Stomach (tissue), 9 donors: ENCODE data around the gene LRRC8A. TPM values are rescaled to one million over a fixed set of nuclear protein-coding genes. Genes with fewer than 3 reads are reported as not detected.
"Not testable (repeated sequence)": the region's sequence is repeated elsewhere in the genome, so short reads cannot be mapped to it uniquely, and the experiment has no call there.

ENCODE experiments used
- DNase-seq, 2 donors: peaks; one replicate each; pipeline versions ENCODE4 v3.0.0 to v3.0.0-alpha.2; 2013 to 2019
- H3K27ac ChIP-seq, 5 donors: fragments of 200-600 bp in 4 of 5; sonication (generic) in 4 of 5; one replicate each; pipeline ENCODE4 v1.5.1; 2013 to 2019; ENCODE audit warnings: mild to moderate bottlenecking in 1 of 5, moderate library complexity in 1 of 5
- H3K27me3 ChIP-seq, 3 donors: fragments of 200-600 bp; sonication (generic); one replicate each; pipeline ENCODE4 v1.5.1; 2017 to 2019; ENCODE audit warnings: mixed run types in 1 of 3
- H3K36me3 ChIP-seq, 4 donors: fragments of 200-600 bp; sonication (generic); 1 replicate in 3 of 4; 2 replicates in 1 of 4; pipeline ENCODE4 v1.5.1; 2016 to 2019
- H3K4me1 ChIP-seq, 4 donors: fragments of 200-600 bp; sonication (generic); one replicate each; pipeline ENCODE4 v1.5.1; 2016 to 2019
- H3K4me3 ChIP-seq, 4 donors: fragments of 200-600 bp; sonication (generic) in 3 of 4; one replicate each; pipeline ENCODE4 v1.5.1; 2016 to 2019; ENCODE audit warnings: mild to moderate bottlenecking in 1 of 4
- H3K9me3 ChIP-seq, 4 donors: fragments of 200-600 bp; sonication (generic); one replicate each; pipeline ENCODE4 v1.5.1; 2016 to 2019
- CTCF ChIP-seq, 7 experiments: fragments of 450-650 bp in 4 of 7; fragments of 200-600 bp in 3 of 7; sonication (generic) in 3 of 7; IDR thresholded peaks; one replicate each; pipeline ENCODE4 v1.5.1; 2016 to 2019; ENCODE audit warnings: antibody characterized with exemption in 7 of 7, control low read depth in 2 of 7, mild to moderate bottlenecking in 1 of 7
- EP300 ChIP-seq: sonication (generic); formaldehyde crosslinking; IDR thresholded peaks from one replicate; pipeline ENCODE4 v1.6.1; 2017; ENCODE audit warnings: antibody characterized with exemption
- POLR2A ChIP-seq, 4 donors: fragments of 450-650 bp; IDR thresholded peaks; one replicate each; pipeline ENCODE4 v1.6.1; 2016; ENCODE audit warnings: antibody characterized with exemption in 4 of 4, control low read depth in 2 of 4, mild to moderate bottlenecking in 1 of 4, moderate library complexity in 1 of 4
- POLR2AphosphoS5 ChIP-seq, 3 donors: sonication (generic); formaldehyde crosslinking; IDR thresholded peaks; one replicate each; pipeline ENCODE4 v1.6.1; 2016; ENCODE audit warnings: antibody characterized with exemption in 3 of 3
- WGBS, 5 donors: extraction: QIAGEN DNeasy Blood & Tissue Kit in 3 of 5; methylation state at CpG; one replicate each; pipeline versions ENCODE4 v1.1.5 to v1.1.7; 2013 to 2018; 5-methylcytosine and 5-hydroxymethylcytosine counted together
- intact Hi-C: fragments of 100-400 bp; cut with DNase I; formaldehyde crosslinking; loops from one replicate; pipeline ENCODE4 v1.15.1; 2023; ENCODE audit warnings: low total_unique reads
- polyA plus RNA-seq, 3 donors: library from polyadenylated mRNA; stranded (reverse); fragments of 200-250 nt; gene quantifications; one replicate each; pipeline ENCODE4 v1.2.3, GENCODE V29; 2013
- total RNA-seq, 5 donors: library from RNA; depleted of rRNA; stranded (reverse); fragments of >200 nt; gene quantifications; one replicate each; pipeline versions ENCODE4 v1.1.0 to v1.2.3, GENCODE V29; 2014 to 2016
- donor health status: healthy with polysubstance abuse.
- donor health status: Bipolar disorder and iron deficiency.
- donor health status: healthy.

Gene LRRC8A
- total and polyA plus RNA-seq, 8 donors = 11.2 to 63.7 (median 21.2) TPM

GRCh38 chr9:128845186-128845931 is 36.6 kb upstream of the LRRC8A start:
- no peak overlapping the region for H3K27ac ChIP-seq
- no peaks in the 10 kb centered on the region for H3K27me3 ChIP-seq
- no peak for DNase-seq
- intact Hi-C loops = no loop called here
- H3K36me3 ChIP-seq = peaks cover 0 to 29% (median 12%) of the 10 kb centered on the region in 4 donors
- TF ChIP-seq POLR2AphosphoS5 (IDR thresholded peaks at IDR 0.05) (no peak), EP300 (no peak), CTCF (IDR thresholded peaks at IDR 0.05) (no peak), POLR2A (IDR thresholded peaks at IDR 0.05) (no peak)
- WGBS, 5 donors = 52 to 76% (median 63%) methylated on average over 8 to 13 of the region's 13 CpGs
- H3K4me1 ChIP-seq = peaks cover 4 to 12% (median 11%) of the 10 kb centered on the region in 4 donors
- H3K9me3 ChIP-seq = peaks cover 0 to under 1% (median 0%) of the 10 kb centered on the region in 4 donors
- no peak overlapping the region for H3K4me3 ChIP-seq

- Histone ChIP-seq H3K36me3 (peaks cover 0 to 16% (median 11%) of the 10 kb centered on the region in 4 donors), H3K4me3 (no peak overlapping the region), H3K9me3 (peaks cover 0 to 12% (median 0%) of the 10 kb centered on the region in 4 donors), H3K27me3 (no peaks in the 10 kb centered on the region), H3K27ac (no peak overlapping the region), H3K4me1 (peaks cover 4 to 12% (median 11%) of the 10 kb centered on the region in 4 donors)
- intact Hi-C loops = no loop called here
- 92 to 100% (median 95%) methylated on average over 2 to 3 of the region's 3 CpGs for WGBS, 5 donors
- TF ChIP-seq EP300 (no peak), CTCF (IDR thresholded peaks at IDR 0.05) (no peak), POLR2A (IDR thresholded peaks at IDR 0.05) (no peak), POLR2AphosphoS5 (IDR thresholded peaks at IDR 0.05) (no peak)
- DNase-seq = no peak
Measured at GRCh38 chr9:128846680-128847030, 35.3 kb upstream of the LRRC8A start.

- no peak for DNase-seq
- intact Hi-C loops = no loop called here
- WGBS, 5 donors = 97 to 100% (median 100%) methylated on average over 1 of the region's 1 CpG
- peaks cover 4 to 22% (median 18%) of the 10 kb centered on the region in 4 donors for H3K4me1 ChIP-seq
- H3K9me3 ChIP-seq = peaks cover 0 to 13% (median 0%) of the 10 kb centered on the region in 4 donors
- H3K4me3 ChIP-seq = no peak overlapping the region
- no peak for TF ChIP-seq POLR2A (IDR thresholded peaks at IDR 0.05)
- no peak overlapping the region for H3K27ac ChIP-seq
- peaks cover 0 to 5% (median 1%) of the 10 kb centered on the region in 4 donors for H3K36me3 ChIP-seq
- H3K27me3 ChIP-seq = no peaks in the 10 kb centered on the region
Measured at GRCh38 chr9:128847803-128848202, 34.1 kb upstream of the LRRC8A start.

GRCh38 chr9:128851024-128851423 is 30.9 kb upstream of the LRRC8A start:
- H3K36me3 ChIP-seq, H3K27me3 ChIP-seq, H3K4me3 ChIP-seq, H3K27ac ChIP-seq, intact Hi-C loops, DNase-seq: not testable (repeated sequence)
- WGBS, 5 donors = 84 to 93% (median 90%) methylated on average over 10 of the region's 10 CpGs
- H3K9me3 ChIP-seq = peaks cover 0 to 13% (median 0%) of the 10 kb centered on the region in 4 donors
- H3K4me1 ChIP-seq = peaks cover under 1 to 25% (median 15%) of the 10 kb centered on the region in 4 donors

GRCh38 chr9:128851779-128852600 is 29.9 kb upstream of the LRRC8A start:
- intact Hi-C loops, H3K27me3 ChIP-seq, H3K4me3 ChIP-seq, H3K36me3 ChIP-seq: not testable (repeated sequence)
- peak; percentile 49 to 68 for DNase-seq
- peaks cover 0 to 22% (median 13%) of the 10 kb centered on the region in 4 donors for H3K4me1 ChIP-seq
- peaks cover 0 to 13% (median 0%) of the 10 kb centered on the region in 4 donors for H3K9me3 ChIP-seq
- 60 to 72% (median 67%) methylated on average over 10 of the region's 10 CpGs for WGBS, 5 donors
- H3K27ac ChIP-seq = peak overlapping the region in 1 of 5 donors; percentile 61
- TF ChIP-seq CTCF (IDR thresholded peaks at IDR 0.05) = peak in 5 of 7 experiments; percentile 43 to 82 (median 54)

GRCh38 chr9:128852646-128853045 is 29.3 kb upstream of the LRRC8A start:
- H3K27me3 ChIP-seq, H3K36me3 ChIP-seq, intact Hi-C loops, H3K4me3 ChIP-seq, DNase-seq: not testable (repeated sequence)
- H3K27ac ChIP-seq = peak overlapping the region in 1 of 5 donors; percentile 61
- H3K4me1 ChIP-seq = peaks cover 0 to 22% (median 13%) of the 10 kb centered on the region in 4 donors
- peaks cover 0 to 13% (median 0%) of the 10 kb centered on the region in 4 donors for H3K9me3 ChIP-seq
- 54 to 73% (median 60%) methylated on average over 2 of the region's 2 CpGs for WGBS, 5 donors

GRCh38 chr9:128854454-128854853 is 27.5 kb upstream of the LRRC8A start:
- intact Hi-C loops, DNase-seq, H3K4me3 ChIP-seq, H3K27me3 ChIP-seq, H3K36me3 ChIP-seq, H3K27ac ChIP-seq: not testable (repeated sequence)
- Histone ChIP-seq H3K4me1 (peaks cover 0 to 24% (median 13%) of the 10 kb centered on the region in 4 donors), H3K9me3 (peaks cover 0 to 13% (median 0%) of the 10 kb centered on the region in 4 donors)
- 85 to 93% (median 87%) methylated on average over 6 of the region's 6 CpGs for WGBS, 5 donors

GRCh38 chr9:128858476-128858875 is 23.5 kb upstream of the LRRC8A start:
- H3K36me3 ChIP-seq, DNase-seq, H3K9me3 ChIP-seq, H3K4me3 ChIP-seq, H3K27me3 ChIP-seq, H3K27ac ChIP-seq, intact Hi-C loops: not testable (repeated sequence)
- H3K4me1 ChIP-seq = peaks cover 15 to 51% (median 28%) of the 10 kb centered on the region in 4 donors
- 93 to 98% (median 96%) methylated on average over 7 of the region's 7 CpGs for WGBS, 5 donors
